GM21717 (cell line): ENCODE results near the gene SLC16A11.
A peak's percentile ranks its signal among the peaks of the same experiment; 100 is the strongest.
"Not testable (repeated sequence)": the region's sequence is repeated elsewhere in the genome, so short reads cannot be mapped to it uniquely, and the experiment has no call there.

Experiments
- ATAC-seq: cut with Tn5 transposase; IDR thresholded peaks from one replicate; pipeline ENCODE4 v1.9.1; 2021; ENCODE audit warnings: mild to moderate bottlenecking, moderate library complexity; ENCODE audit not compliant: unreplicated experiment

Gene SLC16A11

GRCh38 chr17:7011942-7012254, 32.0 kb downstream of the SLC16A11 start:
- ATAC-seq = no peak

- ATAC-seq = no peak
Measured at GRCh38 chr17:7011415-7011814, 32.5 kb downstream of the SLC16A11 start.

GRCh38 chr17:7010523-7010922, 33.4 kb downstream of the SLC16A11 start:
- no peak for ATAC-seq

- no peak for ATAC-seq
Measured at GRCh38 chr17:7007143-7007542, 36.7 kb downstream of the SLC16A11 start.

- no peak for ATAC-seq
Measured at GRCh38 chr17:7005716-7006115, 38.2 kb downstream of the SLC16A11 start.

- peak; percentile 46 for ATAC-seq
Measured at GRCh38 chr17:7004398-7005253, 39.3 kb downstream of the SLC16A11 start.

GRCh38 chr17:7003745-7004144, 40.1 kb downstream of the SLC16A11 start:
- no peak for ATAC-seq

GRCh38 chr17:7002288-7003047, 41.4 kb downstream of the SLC16A11 start:
- ATAC-seq = no peak

GRCh38 chr17:7001318-7001961, 42.5 kb downstream of the SLC16A11 start:
- no peak for ATAC-seq

GRCh38 chr17:6998855-6999508, 44.9 kb downstream of the SLC16A11 start:
- no peak for ATAC-seq

GRCh38 chr17:6997171-6997570, 46.7 kb downstream of the SLC16A11 start:
- no peak for ATAC-seq

- no peak for ATAC-seq
Measured at GRCh38 chr17:6996256-6997011, 47.5 kb downstream of the SLC16A11 start.

GRCh38 chr17:6995500-6996255, 48.2 kb downstream of the SLC16A11 start, which contains the start of gene ALOX12:
Gene ALOX12, plus strand, starts transcription at chr17:6996049. Its CDS starts 69 bp downstream, at chr17:6996118.
- no peak for ATAC-seq

- no peak for ATAC-seq
Measured at GRCh38 chr17:6994666-6995256, 49.1 kb downstream of the SLC16A11 start.

- no peak for ATAC-seq
Measured at GRCh38 chr17:6994118-6994598, 49.7 kb downstream of the SLC16A11 start.

GRCh38 chr17:6993613-6994056, 50.3 kb downstream of the SLC16A11 start:
- not testable (repeated sequence) for ATAC-seq
